HT-29 (cell line): ENCODE results near the gene WAPL. TPM values are rescaled to one million over a fixed set of nuclear protein-coding genes. Genes with fewer than 3 reads are reported as not detected.
"Not testable (repeated sequence)": the region's sequence is repeated elsewhere in the genome, so short reads cannot be mapped to it uniquely, and the experiment has no call there.

Experiments
- DNase-seq: peaks from one replicate; pipeline ENCODE4 v3.0.0-alpha.2; 2015; ENCODE audit warnings: low spot score
- total RNA-seq: library from RNA; depleted of rRNA; stranded (reverse); fragments of >200 nt; shearing (Covaris generic); gene quantifications from 2 replicates; pipeline ENCODE4 v1.2.3, GENCODE V29; 2014; rRNA removed

WAPL gene
- total RNA-seq = 20.8 and 23.5 TPM in 2 replicates

GRCh38 chr10:86521678-86522509 is at the start of gene WAPL:
TSS of gene WAPL (minus strand) at chr10:86521792. CDS start at chr10:86518069, 3,723 bp downstream.
- DNase-seq = peak; percentile 94

- DNase-seq = no peak
Observed at GRCh38 chr10:86569335-86569734, 47.7 kb upstream of the WAPL start.

- DNase-seq = not testable (repeated sequence)
Observed at GRCh38 chr10:86566518-86566917, 44.9 kb upstream of the WAPL start.

- DNase-seq = not testable (repeated sequence)
Observed at GRCh38 chr10:86563338-86563737, 41.7 kb upstream of the WAPL start.

- DNase-seq = not testable (repeated sequence)
Observed at GRCh38 chr10:86558695-86559094, 37.1 kb upstream of the WAPL start.

- no peak for DNase-seq
Observed at GRCh38 chr10:86556933-86557649, 35.5 kb upstream of the WAPL start.

- no peak for DNase-seq
Observed at GRCh38 chr10:86556532-86556931, 34.9 kb upstream of the WAPL start.

- DNase-seq = no peak
Observed at GRCh38 chr10:86553639-86554038, 32.0 kb upstream of the WAPL start.

GRCh38 chr10:86553213-86553612 is 31.6 kb upstream of the WAPL start:
- DNase-seq = no peak

GRCh38 chr10:86547296-86547695 is 25.7 kb upstream of the WAPL start:
- no peak for DNase-seq

GRCh38 chr10:86545101-86545500 is 23.5 kb upstream of the WAPL start:
- no peak for DNase-seq

- DNase-seq = no peak
Observed at GRCh38 chr10:86540016-86540415, 18.4 kb upstream of the WAPL start.

GRCh38 chr10:86538547-86538946 is 17.0 kb upstream of the WAPL start:
- DNase-seq = no peak

GRCh38 chr10:86538040-86538439 is 16.4 kb upstream of the WAPL start:
- DNase-seq = not testable (repeated sequence)

- no peak for DNase-seq
Observed at GRCh38 chr10:86536294-86536861, 14.8 kb upstream of the WAPL start.

- peak; percentile 47 for DNase-seq
Observed at GRCh38 chr10:86535132-86535882, 13.7 kb upstream of the WAPL start.

- no peak for DNase-seq
Observed at GRCh38 chr10:86533328-86533727, 11.7 kb upstream of the WAPL start.

GRCh38 chr10:86528736-86529135 is 7.1 kb upstream of the WAPL start:
- DNase-seq = not testable (repeated sequence)

GRCh38 chr10:86526606-86527005 is 5.0 kb upstream of the WAPL start:
- DNase-seq = no peak

GRCh38 chr10:86525713-86526112 is 4.1 kb upstream of the WAPL start:
- DNase-seq = not testable (repeated sequence)

GRCh38 chr10:86524225-86524962 is 2.8 kb upstream of the WAPL start:
- no peak for DNase-seq
